ENCODE data around the gene SMKR1.

DNA sequence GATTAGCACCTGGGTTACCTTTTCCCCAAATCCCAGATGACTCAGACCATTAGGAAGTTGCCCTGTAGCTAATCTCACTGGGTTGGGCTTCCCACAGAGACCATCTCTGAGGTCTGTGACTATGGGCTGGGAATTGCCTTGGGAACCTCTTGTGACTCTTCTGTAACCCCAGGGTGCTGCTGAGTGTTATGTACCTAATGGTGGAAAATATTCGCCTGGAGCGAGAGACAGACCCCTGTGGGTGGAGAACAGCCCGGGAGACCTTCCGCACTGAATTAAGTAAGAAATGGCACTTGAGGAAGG lies 48.1 kb upstream of the SMKR1 start:
- TF ChIP-seq, protein P1, sequence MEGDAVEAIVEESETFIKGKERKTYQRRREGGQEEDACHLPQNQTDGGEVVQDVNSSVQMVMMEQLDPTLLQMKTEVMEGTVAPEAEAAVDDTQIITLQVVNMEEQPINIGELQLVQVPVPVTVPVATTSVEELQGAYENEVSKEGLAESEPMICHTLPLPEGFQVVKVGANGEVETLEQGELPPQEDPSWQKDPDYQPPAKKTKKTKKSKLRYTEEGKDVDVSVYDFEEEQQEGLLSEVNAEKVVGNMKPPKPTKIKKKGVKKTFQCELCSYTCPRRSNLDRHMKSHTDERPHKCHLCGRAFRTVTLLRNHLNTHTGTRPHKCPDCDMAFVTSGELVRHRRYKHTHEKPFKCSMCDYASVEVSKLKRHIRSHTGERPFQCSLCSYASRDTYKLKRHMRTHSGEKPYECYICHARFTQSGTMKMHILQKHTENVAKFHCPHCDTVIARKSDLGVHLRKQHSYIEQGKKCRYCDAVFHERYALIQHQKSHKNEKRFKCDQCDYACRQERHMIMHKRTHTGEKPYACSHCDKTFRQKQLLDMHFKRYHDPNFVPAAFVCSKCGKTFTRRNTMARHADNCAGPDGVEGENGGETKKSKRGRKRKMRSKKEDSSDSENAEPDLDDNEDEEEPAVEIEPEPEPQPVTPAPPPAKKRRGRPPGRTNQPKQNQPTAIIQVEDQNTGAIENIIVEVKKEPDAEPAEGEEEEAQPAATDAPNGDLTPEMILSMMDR (IDR thresholded peaks at IDR 0.05), result no peak
- TF ChIP-seq POLR2A (IDR thresholded peaks at IDR 0.05) (no peak), POLR2AphosphoS5 (IDR thresholded peaks at IDR 0.05) (no peak), EP300 (IDR thresholded peaks at IDR 0.05) (no peak)
